Measurements from ENCODE around the gene FOXD3.

DNA sequence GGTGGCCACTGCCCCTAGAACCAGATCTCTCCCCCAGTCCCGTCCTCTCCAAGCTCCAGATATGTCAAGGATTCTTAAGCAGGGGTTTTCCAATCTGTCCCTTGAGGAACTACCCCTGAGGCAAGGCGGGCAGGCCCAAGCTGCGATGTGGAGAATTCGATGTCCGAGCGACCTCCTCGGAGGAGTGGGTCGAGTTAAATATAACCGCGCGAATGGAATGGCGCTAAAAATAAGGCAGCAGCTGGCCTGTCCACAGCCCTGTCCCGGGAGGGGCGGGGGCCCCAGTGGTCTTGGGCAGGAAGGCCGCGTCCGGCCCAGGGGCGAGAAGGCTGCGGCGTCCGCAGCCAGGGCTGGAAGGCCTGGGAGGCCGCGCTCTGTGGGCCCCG, 5.8 kb upstream of the FOXD3 start:
- TF ChIP-seq EZH2 (IDR thresholded peaks at IDR 0.05; ENCODE audit: low read depth, unreplicated experiment): no peak
- TF ChIP-seq, protein P1, sequence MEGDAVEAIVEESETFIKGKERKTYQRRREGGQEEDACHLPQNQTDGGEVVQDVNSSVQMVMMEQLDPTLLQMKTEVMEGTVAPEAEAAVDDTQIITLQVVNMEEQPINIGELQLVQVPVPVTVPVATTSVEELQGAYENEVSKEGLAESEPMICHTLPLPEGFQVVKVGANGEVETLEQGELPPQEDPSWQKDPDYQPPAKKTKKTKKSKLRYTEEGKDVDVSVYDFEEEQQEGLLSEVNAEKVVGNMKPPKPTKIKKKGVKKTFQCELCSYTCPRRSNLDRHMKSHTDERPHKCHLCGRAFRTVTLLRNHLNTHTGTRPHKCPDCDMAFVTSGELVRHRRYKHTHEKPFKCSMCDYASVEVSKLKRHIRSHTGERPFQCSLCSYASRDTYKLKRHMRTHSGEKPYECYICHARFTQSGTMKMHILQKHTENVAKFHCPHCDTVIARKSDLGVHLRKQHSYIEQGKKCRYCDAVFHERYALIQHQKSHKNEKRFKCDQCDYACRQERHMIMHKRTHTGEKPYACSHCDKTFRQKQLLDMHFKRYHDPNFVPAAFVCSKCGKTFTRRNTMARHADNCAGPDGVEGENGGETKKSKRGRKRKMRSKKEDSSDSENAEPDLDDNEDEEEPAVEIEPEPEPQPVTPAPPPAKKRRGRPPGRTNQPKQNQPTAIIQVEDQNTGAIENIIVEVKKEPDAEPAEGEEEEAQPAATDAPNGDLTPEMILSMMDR (conservative IDR thresholded peaks at IDR 0.05; ENCODE audit: low read depth in 2 of 2): no peak
- TF ChIP-seq, protein P2, sequence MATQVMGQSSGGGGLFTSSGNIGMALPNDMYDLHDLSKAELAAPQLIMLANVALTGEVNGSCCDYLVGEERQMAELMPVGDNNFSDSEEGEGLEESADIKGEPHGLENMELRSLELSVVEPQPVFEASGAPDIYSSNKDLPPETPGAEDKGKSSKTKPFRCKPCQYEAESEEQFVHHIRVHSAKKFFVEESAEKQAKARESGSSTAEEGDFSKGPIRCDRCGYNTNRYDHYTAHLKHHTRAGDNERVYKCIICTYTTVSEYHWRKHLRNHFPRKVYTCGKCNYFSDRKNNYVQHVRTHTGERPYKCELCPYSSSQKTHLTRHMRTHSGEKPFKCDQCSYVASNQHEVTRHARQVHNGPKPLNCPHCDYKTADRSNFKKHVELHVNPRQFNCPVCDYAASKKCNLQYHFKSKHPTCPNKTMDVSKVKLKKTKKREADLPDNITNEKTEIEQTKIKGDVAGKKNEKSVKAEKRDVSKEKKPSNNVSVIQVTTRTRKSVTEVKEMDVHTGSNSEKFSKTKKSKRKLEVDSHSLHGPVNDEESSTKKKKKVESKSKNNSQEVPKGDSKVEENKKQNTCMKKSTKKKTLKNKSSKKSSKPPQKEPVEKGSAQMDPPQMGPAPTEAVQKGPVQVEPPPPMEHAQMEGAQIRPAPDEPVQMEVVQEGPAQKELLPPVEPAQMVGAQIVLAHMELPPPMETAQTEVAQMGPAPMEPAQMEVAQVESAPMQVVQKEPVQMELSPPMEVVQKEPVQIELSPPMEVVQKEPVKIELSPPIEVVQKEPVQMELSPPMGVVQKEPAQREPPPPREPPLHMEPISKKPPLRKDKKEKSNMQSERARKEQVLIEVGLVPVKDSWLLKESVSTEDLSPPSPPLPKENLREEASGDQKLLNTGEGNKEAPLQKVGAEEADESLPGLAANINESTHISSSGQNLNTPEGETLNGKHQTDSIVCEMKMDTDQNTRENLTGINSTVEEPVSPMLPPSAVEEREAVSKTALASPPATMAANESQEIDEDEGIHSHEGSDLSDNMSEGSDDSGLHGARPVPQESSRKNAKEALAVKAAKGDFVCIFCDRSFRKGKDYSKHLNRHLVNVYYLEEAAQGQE (IDR thresholded peaks at IDR 0.05; ENCODE audit: unreplicated experiment): no peak
- TF ChIP-seq EZH2phosphoT487 (IDR thresholded peaks at IDR 0.05; ENCODE audit: unreplicated experiment): no peak
- TF ChIP-seq CREB1 (CRISPR knock-in tag; IDR thresholded peaks at IDR 0.05; ENCODE audit: low read depth): no peak
- no peak for TF ChIP-seq POLR2AphosphoS5 (IDR thresholded peaks at IDR 0.05; ENCODE audit: low read depth)
